ENCODE results near the gene SIK2. TPM values are rescaled to one million over a fixed set of nuclear protein-coding genes. Genes with fewer than 3 reads are reported as not detected.
"Not testable (repeated sequence)": the region's sequence is repeated elsewhere in the genome, so short reads cannot be mapped to it uniquely, and the experiment has no call there.

The SIK2 gene
- polyA plus RNA-seq, 1 donor = 22.4 TPM

DNA sequence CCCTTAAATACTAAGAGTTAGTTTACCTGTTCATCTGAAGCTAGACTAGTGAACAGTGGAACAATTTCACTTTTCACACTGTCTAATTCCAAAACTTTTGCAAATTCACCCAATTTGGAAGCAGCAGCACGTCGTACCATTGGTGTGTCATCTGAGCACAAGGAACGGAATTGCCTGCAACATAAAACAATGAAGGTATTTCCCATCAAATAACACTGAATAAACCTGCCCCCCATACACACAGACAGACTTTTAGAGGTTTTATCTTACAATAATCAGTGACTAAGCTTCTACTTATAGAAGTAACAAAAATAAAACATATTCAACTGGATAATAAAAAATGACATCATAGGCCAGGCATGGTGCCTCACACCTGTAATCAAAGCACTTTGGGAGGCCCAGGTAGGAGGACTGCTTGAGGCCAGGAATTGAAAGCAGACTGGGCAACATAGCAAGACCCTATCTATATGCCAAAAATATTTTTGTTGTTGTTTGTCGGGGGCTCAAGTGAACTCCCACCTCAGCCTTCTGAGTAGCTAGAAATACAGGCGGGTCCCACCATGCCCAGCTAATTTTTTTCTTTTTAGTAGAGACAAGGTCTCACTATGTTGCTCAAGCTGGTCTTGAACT lies 157.6 kb downstream of the SIK2 start:
- DNase-seq (ENCODE audit: low read depth) = no peak

DNA sequence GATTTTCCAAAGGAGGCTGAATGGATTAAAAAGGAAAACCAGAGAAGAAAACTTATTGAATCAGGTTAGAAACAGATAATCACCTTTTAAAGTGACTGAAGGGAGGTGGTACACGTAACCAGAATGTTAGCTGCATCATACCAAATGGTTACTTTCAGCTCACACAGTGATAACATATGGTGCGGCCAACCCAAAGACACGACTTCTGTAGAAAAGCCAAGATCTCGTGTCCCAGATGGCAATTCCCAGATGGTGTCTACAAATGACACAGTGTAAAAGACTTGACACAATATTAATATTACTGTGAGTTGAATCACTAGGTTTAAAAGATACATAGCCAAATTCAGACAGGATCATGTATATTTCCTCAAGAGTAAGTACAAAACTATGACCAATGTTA lies 158.8 kb downstream of the SIK2 start:
- DNase-seq (ENCODE audit: low read depth) = no peak

DNA sequence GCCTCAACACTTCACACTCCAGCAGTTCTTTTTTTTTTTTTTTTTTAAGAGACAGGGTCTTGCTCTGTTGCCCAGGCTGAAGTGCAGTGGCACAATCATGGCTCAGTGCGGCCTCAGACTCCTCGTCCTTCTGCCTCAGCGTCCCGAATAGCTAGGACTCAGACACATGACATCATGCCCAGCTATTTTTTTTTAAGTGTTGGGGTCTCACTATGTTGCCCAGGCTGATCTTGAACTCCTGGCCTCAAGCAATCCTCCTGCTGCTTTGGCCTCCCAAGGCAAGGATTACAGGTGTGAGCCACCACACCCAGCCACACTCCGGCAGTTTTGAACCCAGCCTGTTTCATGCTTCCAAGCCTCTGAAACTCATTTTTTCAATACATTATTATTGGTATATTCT lies 160.3 kb downstream of the SIK2 start:
- DNase-seq (ENCODE audit: low read depth) = no peak

DNA sequence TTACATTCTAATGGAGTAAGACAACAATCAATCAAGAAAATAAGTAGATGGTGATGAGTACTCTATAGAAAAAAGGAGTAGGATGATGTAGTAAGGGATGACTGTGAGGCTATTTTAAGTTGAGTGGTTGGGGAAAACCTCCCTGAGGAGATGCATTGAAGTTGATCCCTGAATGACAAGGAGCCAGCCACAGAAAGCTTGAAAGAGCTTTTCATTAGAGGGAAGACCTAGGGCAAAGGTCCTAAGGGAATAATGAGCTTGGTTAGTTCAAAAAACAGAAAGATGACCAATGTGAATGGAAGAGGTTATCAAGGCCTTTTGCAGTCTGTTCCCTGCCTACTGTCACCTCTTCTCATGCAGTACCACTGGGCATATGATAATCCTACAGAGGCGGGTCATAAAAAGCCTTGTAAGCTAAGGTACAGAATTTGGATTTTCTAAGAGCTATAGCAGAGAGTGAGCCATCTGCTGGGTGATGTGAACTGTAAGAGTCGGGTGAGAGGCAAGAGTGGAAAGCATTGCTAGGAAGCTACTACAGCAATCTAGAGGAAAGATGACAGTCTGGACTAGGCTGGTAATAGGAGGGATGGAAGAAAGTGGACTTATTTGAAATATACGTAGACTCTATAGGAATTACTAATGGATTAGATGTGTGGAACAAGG lies 160.9 kb downstream of the SIK2 start:
- DNase-seq (ENCODE audit: low read depth) = no peak

DNA sequence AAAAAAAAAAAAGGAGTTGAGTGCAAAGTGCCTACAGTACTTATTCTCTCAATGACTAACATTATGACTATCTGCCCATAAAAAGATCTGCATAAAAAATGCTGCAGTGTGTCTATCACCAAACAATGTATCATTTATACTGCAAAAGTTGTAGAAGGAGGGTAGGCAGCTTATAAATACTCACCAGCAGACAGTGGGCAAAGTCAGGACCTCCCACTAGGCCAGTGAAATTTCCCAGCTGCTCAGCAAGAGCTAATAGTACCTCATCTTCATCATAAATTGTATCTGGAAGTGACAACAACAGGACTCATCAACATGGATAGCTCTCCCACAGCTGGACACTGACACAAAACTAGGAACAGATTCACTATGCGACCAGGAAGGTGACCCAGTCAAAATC lies 162.4 kb downstream of the SIK2 start:
- DNase-seq (ENCODE audit: low read depth) = no peak

DNA sequence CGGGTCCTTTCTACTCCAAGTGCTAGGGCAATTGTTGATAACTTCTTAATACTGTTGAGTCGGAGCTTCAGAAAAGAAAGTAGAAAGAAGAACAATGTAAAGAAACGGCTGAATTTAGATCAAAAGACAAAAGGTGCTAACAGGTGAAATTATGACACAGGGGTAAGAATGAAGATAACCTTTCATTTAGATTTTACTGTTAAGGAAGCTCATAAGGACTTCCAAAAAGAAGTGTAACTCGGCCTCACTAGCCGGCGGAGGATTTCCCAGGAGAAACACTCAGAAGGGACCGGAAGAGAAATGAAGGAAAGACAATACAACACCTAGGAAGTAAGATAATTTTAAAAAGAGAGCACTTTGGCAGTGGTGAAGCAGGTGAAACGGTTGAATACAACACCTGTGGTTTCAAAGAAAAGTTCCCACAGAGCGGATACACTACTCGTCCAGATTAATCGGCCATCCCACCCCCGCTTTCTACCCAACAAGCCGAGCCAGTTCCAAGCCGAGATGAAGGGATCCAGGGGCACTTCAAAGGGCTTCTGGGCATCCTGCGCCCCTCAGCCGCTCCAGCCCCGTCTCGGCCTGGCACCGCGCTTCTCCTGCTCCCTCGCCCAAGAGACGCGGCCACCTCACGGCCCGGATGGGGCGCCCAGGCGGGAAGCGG lies 163.2 kb downstream of the SIK2 start:
- DNase-seq (ENCODE audit: low read depth) = no peak

DNA sequence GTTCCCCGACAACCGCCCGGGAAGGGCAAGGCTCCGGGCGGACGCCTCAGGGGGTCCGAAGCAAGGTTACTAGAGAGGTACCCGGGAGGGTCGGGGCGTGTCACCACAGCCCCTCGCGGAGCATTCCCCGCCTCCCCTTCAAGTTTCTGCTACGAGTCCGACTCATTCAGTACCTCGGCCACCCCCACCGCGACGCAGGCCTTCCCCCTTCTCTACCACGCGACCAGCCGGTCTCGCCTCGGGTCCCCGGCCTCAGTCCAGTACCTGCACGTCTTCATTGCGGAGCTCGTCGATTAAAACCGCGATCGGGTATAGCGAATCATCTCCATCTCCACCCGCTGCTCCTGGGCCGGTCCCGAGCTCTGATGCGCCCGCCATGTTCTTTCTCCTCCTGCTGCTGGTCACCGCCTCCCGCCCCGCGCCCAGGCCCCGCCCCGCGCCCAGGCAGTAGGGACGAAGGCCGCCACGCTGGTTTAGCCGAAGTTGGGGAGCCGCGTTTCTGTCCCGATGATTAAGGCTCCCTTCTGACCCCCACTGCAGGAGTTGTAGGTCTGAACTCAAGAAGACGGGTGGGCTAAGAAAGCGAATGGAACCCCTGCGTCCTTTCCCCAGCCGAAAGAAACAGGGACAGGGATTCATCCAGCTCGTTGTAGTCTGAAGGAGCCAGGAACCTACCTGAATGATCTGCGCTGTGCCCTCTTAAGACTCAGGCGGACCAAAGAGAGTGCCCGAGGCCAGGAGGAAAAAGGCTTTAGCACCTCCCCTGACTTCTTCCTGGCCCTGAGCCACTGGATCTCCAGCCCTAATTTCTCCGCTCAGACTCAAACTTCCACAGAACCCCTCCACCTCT lies 164.0 kb downstream of the SIK2 start, which contains the start of gene PPP2R1B:
Gene PPP2R1B (minus strand): TSS at position 406 of the 850 bp plus-strand sequence. CDS start 28 bp downstream, at position 378.
- no peak for DNase-seq (ENCODE audit: low read depth)

DNA sequence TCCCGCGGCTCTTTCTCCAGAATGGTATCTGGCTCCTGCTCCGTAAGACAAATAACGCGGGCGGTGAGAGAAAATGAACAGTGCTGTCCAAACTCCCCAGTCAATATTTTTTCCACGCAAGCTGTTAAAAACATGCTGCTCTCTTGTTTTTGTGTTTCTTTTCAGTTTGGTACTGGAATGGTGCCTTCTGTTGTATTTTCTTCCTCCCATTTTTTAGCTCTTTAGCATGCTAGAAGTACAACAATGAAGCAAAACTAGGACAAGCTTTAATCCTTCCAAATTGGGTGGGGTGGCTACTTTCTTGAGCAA lies 164.5 kb downstream of the SIK2 start:
- DNase-seq (ENCODE audit: low read depth) = no peak

DNA sequence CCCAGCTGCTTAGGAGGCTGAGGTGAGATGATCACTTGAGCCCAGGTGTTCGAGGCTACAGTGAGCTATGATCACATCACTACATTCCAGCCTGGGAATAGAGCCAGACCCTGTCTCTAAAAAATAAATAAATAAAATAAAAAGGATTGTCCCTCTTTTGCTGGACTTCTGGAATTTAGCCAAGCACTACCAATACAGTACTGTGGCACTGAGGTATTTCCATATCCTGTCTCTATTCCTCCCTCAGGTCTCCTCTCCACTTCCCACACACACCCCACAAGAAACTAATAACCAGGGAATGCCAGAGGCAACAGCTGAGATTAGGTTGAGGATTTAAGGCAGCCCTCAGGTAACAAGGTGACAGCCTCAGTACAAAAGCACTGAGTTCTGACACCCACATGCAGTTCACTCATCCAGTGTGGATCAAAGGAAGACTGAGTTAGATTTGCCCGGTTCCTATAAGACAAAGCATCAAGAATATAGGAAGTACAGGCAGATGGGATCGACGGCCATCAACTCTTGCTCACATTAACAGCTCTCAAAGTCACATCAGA lies 168.4 kb downstream of the SIK2 start:
- no peak for DNase-seq (ENCODE audit: low read depth)

DNA sequence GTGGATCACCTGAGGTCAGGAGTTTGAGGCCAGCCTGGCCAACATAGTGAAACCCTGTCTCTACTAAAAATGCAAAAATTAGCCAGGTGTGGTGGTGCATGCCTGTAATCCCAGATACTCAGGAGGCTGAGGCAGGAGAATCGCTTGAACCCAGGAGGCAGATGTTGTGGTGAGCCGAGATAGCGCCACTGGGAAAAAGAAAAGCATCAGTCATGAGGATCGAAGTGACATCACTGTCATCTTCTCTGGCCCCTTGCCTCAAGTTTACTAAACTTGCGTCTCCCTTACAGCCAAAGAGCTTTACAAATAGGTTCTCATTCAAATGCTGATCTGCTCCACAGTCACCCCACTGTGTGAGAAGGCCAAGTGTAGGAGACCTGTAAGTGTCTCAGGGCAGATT lies 169.0 kb downstream of the SIK2 start:
- not testable (repeated sequence) for DNase-seq (ENCODE audit: low read depth)

DNA sequence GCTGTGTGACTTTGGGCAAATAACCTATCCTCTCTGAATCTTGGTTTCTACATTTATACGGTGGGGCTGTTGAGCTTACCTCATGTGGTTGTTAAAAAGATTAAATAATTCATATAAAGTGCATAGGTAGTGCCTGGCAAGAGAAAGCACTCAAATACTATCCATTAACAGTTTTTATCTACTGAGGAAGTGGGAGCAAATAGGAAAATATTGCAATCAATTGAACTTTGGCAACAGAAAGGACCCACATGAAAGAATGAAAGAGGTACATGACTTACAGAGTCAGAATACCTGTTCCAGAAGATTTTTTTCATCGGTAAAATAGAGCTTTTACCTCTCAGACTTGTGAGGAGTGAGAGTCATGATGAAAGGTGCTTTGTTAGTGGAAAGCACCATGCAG lies 170.3 kb downstream of the SIK2 start:
- DNase-seq (ENCODE audit: low read depth) = no peak

DNA sequence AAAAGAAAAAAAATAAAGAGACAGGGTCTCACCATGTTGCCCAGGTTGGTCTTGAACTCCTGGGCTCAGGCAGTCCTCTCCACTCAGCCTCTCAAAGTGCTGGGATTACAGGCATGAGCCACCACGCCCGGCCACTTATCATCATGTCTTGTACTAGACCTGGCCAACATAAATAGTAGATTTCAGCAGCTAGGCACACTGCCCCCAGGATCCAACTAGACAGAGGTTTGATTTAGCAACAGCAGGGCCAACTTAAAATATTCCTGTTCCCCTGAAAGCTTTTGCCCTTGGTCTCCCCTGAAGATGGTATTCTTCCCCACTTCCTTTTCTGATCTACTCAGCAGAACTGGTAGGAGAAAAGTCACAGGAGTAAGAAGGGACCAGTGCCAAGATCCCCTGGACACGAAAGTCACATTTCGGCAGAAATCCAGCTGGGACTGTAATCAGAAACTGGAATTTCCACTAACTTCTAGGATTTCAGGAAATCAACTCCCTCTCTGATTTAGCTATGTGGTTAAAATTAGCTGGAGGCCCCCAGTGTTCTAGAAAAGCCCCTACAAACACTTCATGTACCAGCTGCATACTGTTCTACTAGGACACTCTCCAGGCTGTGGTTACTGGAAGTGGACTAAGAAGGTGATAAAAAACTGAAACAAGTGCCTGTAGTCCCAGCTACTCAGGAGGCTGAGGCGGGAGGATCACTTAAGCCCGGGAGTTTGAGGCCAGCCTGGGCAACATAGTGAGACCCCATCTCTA lies 172.9 kb downstream of the SIK2 start:
- DNase-seq (ENCODE audit: low read depth) = no peak

DNA sequence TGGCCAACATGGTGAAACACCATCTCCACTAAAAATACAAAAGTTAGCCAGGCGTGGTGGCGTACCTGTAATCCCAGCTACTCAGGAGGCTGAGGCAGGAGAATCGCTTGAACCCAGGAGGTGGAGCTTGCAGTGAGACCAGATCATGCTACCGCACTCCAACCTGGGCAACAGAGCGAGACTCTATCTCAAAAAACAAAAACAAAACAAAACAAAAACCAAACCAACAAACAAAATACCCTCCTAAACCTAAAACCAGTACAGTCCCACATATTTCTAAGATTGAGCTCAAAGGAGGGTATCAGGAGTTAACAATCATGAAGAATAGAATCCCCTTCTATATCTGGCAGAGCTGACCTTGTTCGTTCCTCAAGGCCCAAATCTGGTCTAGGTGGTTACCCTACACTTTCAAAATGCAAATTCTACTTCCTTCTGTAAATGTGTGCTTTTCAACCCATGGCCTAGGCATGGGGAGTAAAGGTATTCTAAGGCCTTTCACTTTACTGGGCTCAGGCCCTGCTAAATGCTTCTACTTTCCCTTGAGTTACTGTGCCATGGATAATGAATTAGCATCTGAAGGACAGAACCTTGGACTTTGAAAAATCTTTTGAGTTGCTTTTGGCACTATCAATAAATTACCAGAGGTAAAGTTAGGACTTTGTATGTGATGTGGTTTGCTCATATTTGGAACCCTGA lies 174.3 kb downstream of the SIK2 start:
- no peak for DNase-seq (ENCODE audit: low read depth)

DNA sequence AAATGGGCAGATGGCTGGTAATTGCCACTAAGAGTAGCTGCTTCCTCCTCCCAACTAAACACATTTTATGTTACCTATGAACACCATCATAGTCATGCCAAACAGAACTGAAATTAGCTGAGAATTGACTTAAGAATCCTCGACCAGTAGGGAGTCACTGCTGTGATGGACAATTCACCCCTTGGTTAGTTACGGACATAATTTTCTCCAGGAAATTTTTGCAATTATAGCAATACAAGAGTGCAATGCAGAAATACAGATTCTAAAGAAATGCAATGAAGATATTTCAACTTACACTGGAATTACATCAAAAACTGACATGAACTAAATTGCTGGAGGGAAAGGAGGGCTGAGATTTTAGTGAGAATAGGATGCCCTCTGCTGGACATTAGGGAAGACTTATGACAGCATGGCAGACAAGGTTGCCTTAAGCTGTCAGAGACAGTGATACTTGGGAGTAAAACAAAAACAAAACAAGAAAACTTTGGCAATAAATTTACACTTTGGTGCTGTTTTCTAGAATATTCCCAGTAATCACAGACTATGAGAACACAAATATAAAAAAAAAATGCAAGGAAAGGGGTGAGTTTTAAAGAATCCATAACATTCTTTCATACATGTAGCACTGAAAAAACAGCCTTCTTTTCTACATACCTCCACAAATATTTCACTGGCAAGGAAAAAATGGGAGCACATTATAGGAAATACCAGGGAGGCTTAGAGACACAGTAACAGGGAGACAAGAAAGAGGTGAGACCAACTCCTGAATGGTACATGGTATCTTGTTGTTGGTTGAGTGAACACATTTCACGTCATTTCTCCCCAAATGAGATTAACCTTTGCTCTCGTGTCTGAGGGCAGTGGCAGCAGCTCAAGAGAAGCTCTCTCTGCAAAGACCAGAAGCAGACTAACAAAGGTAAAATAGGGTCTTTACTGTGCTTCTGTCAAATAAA lies 175.1 kb downstream of the SIK2 start:
- DNase-seq (ENCODE audit: low read depth) = peak; percentile 69

DNA sequence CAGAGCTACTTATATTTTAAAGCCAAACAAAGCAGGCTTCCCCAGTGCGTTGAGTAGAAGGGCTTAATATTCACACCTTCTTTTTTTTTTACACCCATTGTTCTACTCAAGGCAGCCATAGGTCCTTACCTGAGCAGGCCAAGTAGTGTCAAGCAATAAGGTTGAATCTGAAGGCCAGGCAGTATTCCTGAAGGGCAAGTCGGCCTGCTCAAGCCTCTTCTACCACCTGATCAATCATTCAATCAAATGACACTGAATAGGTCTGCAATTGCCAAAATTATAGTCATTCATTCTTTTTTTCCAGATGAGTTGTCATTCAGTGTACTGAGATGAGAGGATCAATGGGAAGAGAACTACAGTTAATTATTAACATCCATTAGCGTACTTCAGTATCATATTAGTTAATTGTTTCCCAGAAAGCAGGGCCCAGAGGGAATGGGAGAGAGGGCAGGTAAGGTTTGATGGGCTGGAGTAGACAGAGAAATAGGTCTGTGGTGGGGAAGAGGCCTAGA lies 175.9 kb downstream of the SIK2 start:
- no peak for DNase-seq (ENCODE audit: low read depth)

DNA sequence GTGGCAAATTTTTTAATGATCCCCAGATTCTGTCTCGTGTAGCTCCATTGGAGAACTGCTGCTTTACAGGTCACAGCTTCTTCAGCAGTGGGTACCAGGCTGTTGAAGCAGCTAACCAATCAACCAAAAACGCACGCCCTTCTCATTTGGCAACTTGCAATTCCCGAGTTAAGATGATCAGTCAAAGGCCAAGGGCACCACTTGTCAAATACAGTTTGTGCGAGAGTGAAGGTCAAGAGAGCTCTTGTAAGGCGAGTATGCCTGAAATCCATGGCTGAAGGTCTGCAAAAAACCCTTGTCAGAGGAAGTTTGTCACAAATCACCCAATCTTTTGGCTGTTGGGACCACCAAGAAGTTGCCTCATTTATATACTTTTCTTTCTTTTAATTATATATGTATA lies 176.9 kb downstream of the SIK2 start:
- no peak for DNase-seq (ENCODE audit: low read depth)
